Hindlimb muscle (tissue), 1 donor: ENCODE results near the gene ARL6IP5. TPM values are rescaled to one million over a fixed set of nuclear protein-coding genes. Genes with fewer than 3 reads are reported as not detected.

Experiments used
- DNase-seq: peaks from one replicate; pipeline ENCODE4 v3.0.0-alpha.2; 2013
- polyA plus RNA-seq: library from polyadenylated mRNA; unstranded; fragments of 120-200 nt; gene quantifications from one replicate; pipeline ENCODE4 v1.2.1, GENCODE V29; 2013; ENCODE audit not compliant: insufficient read length

The ARL6IP5 gene
- polyA plus RNA-seq, 1 donor: 122 TPM

GRCh38 chr3:69116897-69117296 is 32.2 kb downstream of the ARL6IP5 start:
- no peak for DNase-seq

- DNase-seq: no peak
These were observed 33.8 kb downstream of the ARL6IP5 start for GRCh38 chr3:69118555-69118954.

GRCh38 chr3:69119138-69119537 is 34.4 kb downstream of the ARL6IP5 start:
- no peak for DNase-seq

- no peak for DNase-seq
These were observed 34.9 kb downstream of the ARL6IP5 start for GRCh38 chr3:69119681-69120080.

GRCh38 chr3:69120879-69121464 is 36.2 kb downstream of the ARL6IP5 start:
- DNase-seq: peak; percentile 68

- no peak for DNase-seq
These were observed 36.8 kb downstream of the ARL6IP5 start for GRCh38 chr3:69121513-69121912.

- no peak for DNase-seq
These were observed 37.2 kb downstream of the ARL6IP5 start for GRCh38 chr3:69121950-69122349.

GRCh38 chr3:69122403-69122802 is 37.7 kb downstream of the ARL6IP5 start, which contains the start of gene LMOD3:
LMOD3 (minus strand) TSS chr3:69122595; CDS start chr3:69122386, 209 bp downstream.
- peak; percentile 54 for DNase-seq

- DNase-seq: no peak
These were observed 41.5 kb downstream of the ARL6IP5 start for GRCh38 chr3:69126216-69126615.

GRCh38 chr3:69126999-69127398 is 42.3 kb downstream of the ARL6IP5 start:
- no peak for DNase-seq

GRCh38 chr3:69128509-69128908 is 43.8 kb downstream of the ARL6IP5 start:
- no peak for DNase-seq

- DNase-seq: no peak
These were observed 44.8 kb downstream of the ARL6IP5 start for GRCh38 chr3:69129531-69129930.

GRCh38 chr3:69130689-69131088 is 46.0 kb downstream of the ARL6IP5 start:
- DNase-seq: no peak

- no peak for DNase-seq
These were observed 52.3 kb downstream of the ARL6IP5 start for GRCh38 chr3:69137005-69137404.

GRCh38 chr3:69137412-69137811 is 52.7 kb downstream of the ARL6IP5 start:
- DNase-seq: no peak

GRCh38 chr3:69141313-69141712 is 56.6 kb downstream of the ARL6IP5 start:
- DNase-seq: no peak

GRCh38 chr3:69142090-69142489 is 57.4 kb downstream of the ARL6IP5 start:
- DNase-seq: no peak

GRCh38 chr3:69142797-69143454 is 58.2 kb downstream of the ARL6IP5 start:
- DNase-seq: no peak

- no peak for DNase-seq
These were observed 58.9 kb downstream of the ARL6IP5 start for GRCh38 chr3:69143612-69144011.

GRCh38 chr3:69144631-69145245 is 60.0 kb downstream of the ARL6IP5 start:
- no peak for DNase-seq

- DNase-seq: no peak
These were observed 61.0 kb downstream of the ARL6IP5 start for GRCh38 chr3:69145688-69146087.

GRCh38 chr3:69149586-69149985 is 64.8 kb downstream of the ARL6IP5 start:
- no peak for DNase-seq
